Measurements from ENCODE around the gene C22orf39. TPM values are rescaled to one million over a fixed set of nuclear protein-coding genes. Genes with fewer than 3 reads are reported as not detected.
A peak's percentile ranks its signal among the peaks of the same experiment; 100 is the strongest.

C22orf39 gene
- total RNA-seq, 6 experiments from 2014 or later, result 9.8 to 15.7 (median 12.5) TPM

- H3K36me3 ChIP-seq, result peaks cover 0 to 59% (median 27%) of the 10 kb centered on the region in 4 donors
- intact Hi-C loops (cut with DNase I), result no loop called here
- no peak overlapping the region for H3K4me3 ChIP-seq
- H3K4me1 ChIP-seq, result peaks cover 0 to 13% (median 3%) of the 10 kb centered on the region in 4 donors
- ATAC-seq (peak in 1 of 4 donors; percentile 27), DNase-seq (no peak)
- 79% methylated on average over 2 of the region's 3 CpGs for WGBS (ENCODE audit: insufficient coverage, low coverage, low lambda C conversion rate, missing lambda C conversion rate)
- TF ChIP-seq POLR2A (IDR thresholded peaks at IDR 0.05), result no peak
- TF ChIP-seq CTCF (IDR thresholded peaks at IDR 0.05), result peak in 1 of 4 donors; percentile 6
- H3K9me3 ChIP-seq, result no peaks in the 10 kb centered on the region
- H3K27ac ChIP-seq, result no peak overlapping the region
- H3K27me3 ChIP-seq, result no peaks in the 10 kb centered on the region
These were observed 26.1 kb upstream of the C22orf39 start for GRCh38 chr22:19473578-19473977.

GRCh38 chr22:19472233-19472632, 24.7 kb upstream of the C22orf39 start:
- Histone ChIP-seq H3K27ac (no peak overlapping the region), H3K4me3 (no peak overlapping the region), H3K4me1 (peaks cover 0 to 4% (median 2%) of the 10 kb centered on the region in 4 donors), H3K36me3 (peaks cover 0 to 70% (median 34%) of the 10 kb centered on the region in 4 donors), H3K27me3 (no peaks in the 10 kb centered on the region), H3K9me3 (no peaks in the 10 kb centered on the region)
- ATAC-seq (peak in 1 of 4 donors; percentile 15), DNase-seq (no peak)
- no peak for TF ChIP-seq CTCF (IDR thresholded peaks at IDR 0.05)
- no peak for TF ChIP-seq POLR2A (IDR thresholded peaks at IDR 0.05)
- intact Hi-C loops (cut with DNase I), result no loop called here
- WGBS (ENCODE audit: insufficient coverage, low coverage, low lambda C conversion rate, missing lambda C conversion rate), result 92% methylated on average over 7 of the region's 8 CpGs

- intact Hi-C loops (cut with DNase I), result no loop called here
- Histone ChIP-seq H3K4me3 (no peak overlapping the region), H3K9me3 (no peaks in the 10 kb centered on the region), H3K36me3 (peaks cover 0 to 76% (median 39%) of the 10 kb centered on the region in 4 donors), H3K27me3 (no peaks in the 10 kb centered on the region), H3K27ac (no peak overlapping the region), H3K4me1 (no peaks in the 10 kb centered on the region)
- DNase-seq (no peak), ATAC-seq (no peak)
- WGBS (ENCODE audit: insufficient coverage, low coverage, low lambda C conversion rate, missing lambda C conversion rate), result 95% methylated on average over 4 of the region's 11 CpGs
- TF ChIP-seq POLR2A (IDR thresholded peaks at IDR 0.05), result no peak
- no peak for TF ChIP-seq CTCF (IDR thresholded peaks at IDR 0.05)
These were observed 24.1 kb upstream of the C22orf39 start for GRCh38 chr22:19471572-19471971.

GRCh38 chr22:19470010-19470409, 22.5 kb upstream of the C22orf39 start:
- TF ChIP-seq POLR2A (IDR thresholded peaks at IDR 0.05) (no peak), CTCF (IDR thresholded peaks at IDR 0.05) (no peak)
- no peak for ATAC-seq
- Histone ChIP-seq H3K27me3 (no peaks in the 10 kb centered on the region), H3K36me3 (peaks cover 0 to 87% (median 51%) of the 10 kb centered on the region in 4 donors), H3K27ac (no peak overlapping the region), H3K9me3 (no peaks in the 10 kb centered on the region), H3K4me3 (no peak overlapping the region), H3K4me1 (no peaks in the 10 kb centered on the region)
- WGBS (ENCODE audit: insufficient coverage, low coverage, low lambda C conversion rate, missing lambda C conversion rate), result 90% methylated on average over 2 of the region's 2 CpGs
- intact Hi-C loops (cut with DNase I), result no loop called here
- no peak for DNase-seq

- Histone ChIP-seq H3K36me3 (peaks cover 0 to 87% (median 53%) of the 10 kb centered on the region in 4 donors), H3K27me3 (no peaks in the 10 kb centered on the region), H3K4me3 (no peak overlapping the region), H3K4me1 (no peaks in the 10 kb centered on the region), H3K9me3 (no peaks in the 10 kb centered on the region), H3K27ac (no peak overlapping the region)
- ATAC-seq, result no peak
- intact Hi-C loops (cut with DNase I), result no loop called here
- no peak for DNase-seq
- TF ChIP-seq CTCF (IDR thresholded peaks at IDR 0.05) (no peak), POLR2A (IDR thresholded peaks at IDR 0.05) (no peak)
- WGBS (ENCODE audit: insufficient coverage, low coverage, low lambda C conversion rate, missing lambda C conversion rate), result 83% methylated on average over 1 of the region's 7 CpGs
These were observed 21.9 kb upstream of the C22orf39 start for GRCh38 chr22:19469421-19469820.
